ENCODE results near the gene FRAS1.
"Not testable (repeated sequence)": the region's sequence is repeated elsewhere in the genome, so short reads cannot be mapped to it uniquely, and the experiment has no call there.

Gene FRAS1

GRCh38 chr4:78081541-78081940 lies 24.4 kb downstream of the FRAS1 start:
- Histone ChIP-seq H3K9me3 (ENCODE audit: control insufficient read depth, insufficient read depth, low read length) (no peaks in the 10 kb centered on the region), H3K4me1 (ENCODE audit: control insufficient read depth, insufficient read depth, low read length) (peaks cover 2% of the 10 kb centered on the region), H3K36me3 (ENCODE audit: control insufficient read depth, insufficient read depth, low read length) (no peaks in the 10 kb centered on the region), H3K27me3 (ENCODE audit: control insufficient read depth, insufficient read depth, low read length) (no peaks in the 10 kb centered on the region), H3K9ac (ENCODE audit: low read depth, low read length) (no peak overlapping the region), H3K4me3 (ENCODE audit: low read depth, low read length) (no peak overlapping the region)

- H3K4me3 ChIP-seq (ENCODE audit: low read depth, low read length) = no peak overlapping the region
- no peaks in the 10 kb centered on the region for H3K9me3 ChIP-seq (ENCODE audit: control insufficient read depth, insufficient read depth, low read length)
Measured at GRCh38 chr4:78083035-78083434, 25.9 kb downstream of the FRAS1 start.

GRCh38 chr4:78091534-78091933 lies 34.4 kb downstream of the FRAS1 start:
- Histone ChIP-seq H3K9me3 (ENCODE audit: control insufficient read depth, insufficient read depth, low read length) (peaks cover 6% of the 10 kb centered on the region), H3K9ac (ENCODE audit: low read depth, low read length) (no peak overlapping the region), H3K4me1 (ENCODE audit: control insufficient read depth, insufficient read depth, low read length) (peaks cover 21% of the 10 kb centered on the region), H3K36me3 (ENCODE audit: control insufficient read depth, insufficient read depth, low read length) (no peaks in the 10 kb centered on the region), H3K4me3 (ENCODE audit: low read depth, low read length) (no peak overlapping the region), H3K27me3 (ENCODE audit: control insufficient read depth, insufficient read depth, low read length) (no peaks in the 10 kb centered on the region)

More at GRCh38 chr4:78083035-78083434, 25.9 kb downstream of the FRAS1 start:
- Histone ChIP-seq H3K27me3 (ENCODE audit: control insufficient read depth, insufficient read depth, low read length) (no peaks in the 10 kb centered on the region), H3K9ac (ENCODE audit: low read depth, low read length) (no peak overlapping the region), H3K36me3 (ENCODE audit: control insufficient read depth, insufficient read depth, low read length) (no peaks in the 10 kb centered on the region), H3K4me1 (ENCODE audit: control insufficient read depth, insufficient read depth, low read length) (peaks cover 2% of the 10 kb centered on the region)

- peaks cover 21% of the 10 kb centered on the region for H3K4me1 ChIP-seq (ENCODE audit: control insufficient read depth, insufficient read depth, low read length)
- H3K4me3 ChIP-seq (ENCODE audit: low read depth, low read length) = peak overlapping the region; percentile 33
- not testable (repeated sequence) for H3K27me3 ChIP-seq (ENCODE audit: control insufficient read depth, insufficient read depth, low read length); H3K36me3 ChIP-seq (ENCODE audit: control insufficient read depth, insufficient read depth, low read length); H3K9me3 ChIP-seq (ENCODE audit: control insufficient read depth, insufficient read depth, low read length)
- H3K9ac ChIP-seq (ENCODE audit: low read depth, low read length) = peak overlapping the region; percentile 26
Measured at GRCh38 chr4:78092350-78092749, 35.2 kb downstream of the FRAS1 start.

- H3K9me3 ChIP-seq (ENCODE audit: control insufficient read depth, insufficient read depth, low read length) = peaks cover 10% of the 10 kb centered on the region
- H3K36me3 ChIP-seq (ENCODE audit: control insufficient read depth, insufficient read depth, low read length) = no peaks in the 10 kb centered on the region
- peak overlapping the region; percentile 33 for H3K4me3 ChIP-seq (ENCODE audit: low read depth, low read length)
- H3K27me3 ChIP-seq (ENCODE audit: control insufficient read depth, insufficient read depth, low read length) = no peaks in the 10 kb centered on the region
- peaks cover 21% of the 10 kb centered on the region for H3K4me1 ChIP-seq (ENCODE audit: control insufficient read depth, insufficient read depth, low read length)
- peak overlapping the region; percentile 26 for H3K9ac ChIP-seq (ENCODE audit: low read depth, low read length)
Measured at GRCh38 chr4:78092850-78093249, 35.7 kb downstream of the FRAS1 start.

- H3K4me3 ChIP-seq (ENCODE audit: low read depth, low read length) = no peak overlapping the region
- no peaks in the 10 kb centered on the region for H3K36me3 ChIP-seq (ENCODE audit: control insufficient read depth, insufficient read depth, low read length)
- H3K27me3 ChIP-seq (ENCODE audit: control insufficient read depth, insufficient read depth, low read length) = no peaks in the 10 kb centered on the region
- no peak overlapping the region for H3K9ac ChIP-seq (ENCODE audit: low read depth, low read length)
- H3K4me1 ChIP-seq (ENCODE audit: control insufficient read depth, insufficient read depth, low read length) = peaks cover 21% of the 10 kb centered on the region
- peaks cover 10% of the 10 kb centered on the region for H3K9me3 ChIP-seq (ENCODE audit: control insufficient read depth, insufficient read depth, low read length)
Measured at GRCh38 chr4:78095081-78095480, 38.0 kb downstream of the FRAS1 start.

- H3K4me3 ChIP-seq (ENCODE audit: low read depth, low read length) = no peak overlapping the region
- no peaks in the 10 kb centered on the region for H3K36me3 ChIP-seq (ENCODE audit: control insufficient read depth, insufficient read depth, low read length)
- H3K9ac ChIP-seq (ENCODE audit: low read depth, low read length) = no peak overlapping the region
- peaks cover 3% of the 10 kb centered on the region for H3K4me1 ChIP-seq (ENCODE audit: control insufficient read depth, insufficient read depth, low read length)
- peaks cover 10% of the 10 kb centered on the region for H3K9me3 ChIP-seq (ENCODE audit: control insufficient read depth, insufficient read depth, low read length)
- no peaks in the 10 kb centered on the region for H3K27me3 ChIP-seq (ENCODE audit: control insufficient read depth, insufficient read depth, low read length)
Measured at GRCh38 chr4:78099058-78099457, 41.9 kb downstream of the FRAS1 start.

- H3K4me1 ChIP-seq (ENCODE audit: control insufficient read depth, insufficient read depth, low read length) = peaks cover 3% of the 10 kb centered on the region
- H3K9ac ChIP-seq (ENCODE audit: low read depth, low read length) = no peak overlapping the region
- no peaks in the 10 kb centered on the region for H3K36me3 ChIP-seq (ENCODE audit: control insufficient read depth, insufficient read depth, low read length)
Measured at GRCh38 chr4:78100060-78100459, 42.9 kb downstream of the FRAS1 start.

GRCh38 chr4:78119698-78120097 lies 62.6 kb downstream of the FRAS1 start:
- Histone ChIP-seq H3K9me3 (ENCODE audit: control insufficient read depth, insufficient read depth, low read length) (no peaks in the 10 kb centered on the region), H3K27me3 (ENCODE audit: control insufficient read depth, insufficient read depth, low read length) (no peaks in the 10 kb centered on the region), H3K4me3 (ENCODE audit: low read depth, low read length) (no peak overlapping the region), H3K36me3 (ENCODE audit: control insufficient read depth, insufficient read depth, low read length) (no peaks in the 10 kb centered on the region), H3K4me1 (ENCODE audit: control insufficient read depth, insufficient read depth, low read length) (no peaks in the 10 kb centered on the region), H3K9ac (ENCODE audit: low read depth, low read length) (no peak overlapping the region)

More at GRCh38 chr4:78100060-78100459, 42.9 kb downstream of the FRAS1 start:
- peaks cover 10% of the 10 kb centered on the region for H3K9me3 ChIP-seq (ENCODE audit: control insufficient read depth, insufficient read depth, low read length)
- H3K4me3 ChIP-seq (ENCODE audit: low read depth, low read length) = no peak overlapping the region
- no peaks in the 10 kb centered on the region for H3K27me3 ChIP-seq (ENCODE audit: control insufficient read depth, insufficient read depth, low read length)

GRCh38 chr4:78120144-78120880 lies 63.2 kb downstream of the FRAS1 start:
- Histone ChIP-seq H3K36me3 (ENCODE audit: control insufficient read depth, insufficient read depth, low read length) (no peaks in the 10 kb centered on the region), H3K9ac (ENCODE audit: low read depth, low read length) (no peak overlapping the region), H3K4me1 (ENCODE audit: control insufficient read depth, insufficient read depth, low read length) (no peaks in the 10 kb centered on the region), H3K9me3 (ENCODE audit: control insufficient read depth, insufficient read depth, low read length) (no peaks in the 10 kb centered on the region), H3K4me3 (ENCODE audit: low read depth, low read length) (no peak overlapping the region), H3K27me3 (ENCODE audit: control insufficient read depth, insufficient read depth, low read length) (no peaks in the 10 kb centered on the region)

- Histone ChIP-seq H3K36me3 (ENCODE audit: control insufficient read depth, insufficient read depth, low read length) (no peaks in the 10 kb centered on the region), H3K9ac (ENCODE audit: low read depth, low read length) (no peak overlapping the region), H3K4me3 (ENCODE audit: low read depth, low read length) (no peak overlapping the region), H3K4me1 (ENCODE audit: control insufficient read depth, insufficient read depth, low read length) (peaks cover 3% of the 10 kb centered on the region), H3K9me3 (ENCODE audit: control insufficient read depth, insufficient read depth, low read length) (no peaks in the 10 kb centered on the region), H3K27me3 (ENCODE audit: control insufficient read depth, insufficient read depth, low read length) (no peaks in the 10 kb centered on the region)
Measured at GRCh38 chr4:78121338-78121904, 64.3 kb downstream of the FRAS1 start.

- H3K4me3 ChIP-seq (ENCODE audit: low read depth, low read length); H3K4me1 ChIP-seq (ENCODE audit: control insufficient read depth, insufficient read depth, low read length); H3K27me3 ChIP-seq (ENCODE audit: control insufficient read depth, insufficient read depth, low read length); H3K9me3 ChIP-seq (ENCODE audit: control insufficient read depth, insufficient read depth, low read length); H3K9ac ChIP-seq (ENCODE audit: low read depth, low read length); H3K36me3 ChIP-seq (ENCODE audit: control insufficient read depth, insufficient read depth, low read length): not testable (repeated sequence)
Measured at GRCh38 chr4:78125834-78126331, 68.8 kb downstream of the FRAS1 start.
